ENCODE results near the gene RIN1. TPM values are rescaled to one million over a fixed set of nuclear protein-coding genes. Genes with fewer than 3 reads are reported as not detected.

The RIN1 gene
- total RNA-seq, 2 donors from 2014 or later = 0.99 to 11.4 TPM

- TF ChIP-seq CTCF (IDR thresholded peaks at IDR 0.05) (no peak), POLR2A (IDR thresholded peaks at IDR 0.05) (no peak)
- H3K27ac ChIP-seq = no peak overlapping the region
- H3K4me3 ChIP-seq = no peak overlapping the region
- peaks cover 21% of the 10 kb centered on the region for H3K4me1 ChIP-seq
- intact Hi-C loops (cut with DNase I) = no loop called here
- no peaks in the 10 kb centered on the region for H3K36me3 ChIP-seq (replicated peaks in 1 of 2; ENCODE audit: insufficient read depth in 1 of 2, low read depth in 2 of 2)
- H3K9me3 ChIP-seq = no peaks in the 10 kb centered on the region
- H3K27me3 ChIP-seq = no peaks in the 10 kb centered on the region
- WGBS, 2 donors = 96 to 97% methylated on average over 7 to 8 of the region's 8 CpGs
- no peak for ATAC-seq
- DNase-seq = no peak
Observed at GRCh38 chr11:66366844-66367477, 30.7 kb upstream of the RIN1 start.

- H3K27me3 ChIP-seq = no peaks in the 10 kb centered on the region
- TF ChIP-seq POLR2A (IDR thresholded peaks at IDR 0.05) = no peak
- no peak for TF ChIP-seq CTCF (IDR thresholded peaks at IDR 0.05)
- DNase-seq (no peak), ATAC-seq (no peak)
- H3K4me3 ChIP-seq = no peak overlapping the region
- intact Hi-C loops (cut with DNase I) = no loop called here
- WGBS, 2 donors = 73 to 79% methylated on average over 8 to 14 of the region's 14 CpGs
- peaks cover 21% of the 10 kb centered on the region for H3K4me1 ChIP-seq
- no peaks in the 10 kb centered on the region for H3K36me3 ChIP-seq (replicated peaks in 1 of 2; ENCODE audit: insufficient read depth in 1 of 2, low read depth in 2 of 2)
- no peaks in the 10 kb centered on the region for H3K9me3 ChIP-seq
- H3K27ac ChIP-seq = no peak overlapping the region
Observed at GRCh38 chr11:66365711-66366619, 29.7 kb upstream of the RIN1 start.

GRCh38 chr11:66365166-66365565 is 28.9 kb upstream of the RIN1 start:
- ATAC-seq (no peak), DNase-seq (no peak)
- Histone ChIP-seq H3K4me3 (no peak overlapping the region), H3K27ac (no peak overlapping the region), H3K9me3 (no peaks in the 10 kb centered on the region), H3K27me3 (no peaks in the 10 kb centered on the region), H3K4me1 (peaks cover 13% of the 10 kb centered on the region), H3K36me3 (replicated peaks in 1 of 2; ENCODE audit: insufficient read depth in 1 of 2, low read depth in 2 of 2) (no peaks in the 10 kb centered on the region)
- no peak for TF ChIP-seq POLR2A (IDR thresholded peaks at IDR 0.05)
- TF ChIP-seq CTCF (IDR thresholded peaks at IDR 0.05) = no peak
- WGBS, 2 donors = 100% methylated on average over 4 to 6 of the region's 6 CpGs
- intact Hi-C loops (cut with DNase I) = no loop called here

GRCh38 chr11:66363805-66364535 is 27.7 kb upstream of the RIN1 start:
- Histone ChIP-seq H3K27me3 (no peaks in the 10 kb centered on the region), H3K27ac (no peak overlapping the region), H3K4me3 (no peak overlapping the region), H3K9me3 (no peaks in the 10 kb centered on the region), H3K4me1 (peaks cover 15% of the 10 kb centered on the region), H3K36me3 (replicated peaks in 1 of 2; ENCODE audit: insufficient read depth in 1 of 2, low read depth in 2 of 2) (no peaks in the 10 kb centered on the region)
- 82% methylated on average over 12 to 15 of the region's 15 CpGs for WGBS, 2 donors
- DNase-seq (peak in 3 of 4 donors; percentile 42 to 63 (median 56)), ATAC-seq (no peak)
- intact Hi-C loops (cut with DNase I) = no loop called here
- TF ChIP-seq POLR2A (IDR thresholded peaks at IDR 0.05) (no peak), CTCF (IDR thresholded peaks at IDR 0.05) (peak; percentile 15 to 49 (median 40))
